Measurements from ENCODE around the gene TMEM8B.

- TF ChIP-seq MYC (IDR thresholded peaks at IDR 0.05; ENCODE audit: low read depth, low read length): no peak
- TF ChIP-seq CTCF (IDR thresholded peaks at IDR 0.05; ENCODE audit: low read depth, low read length): no peak
Observed at GRCh38 chr9:35792826-35793225, 36.2 kb upstream of the TMEM8B start.
